HEK293 (cell line): ENCODE results near the gene AKR7A2.

ENCODE experiments used
- CTCF ChIA-PET: fragments of 350-600 bp; formaldehyde crosslinking; extraction: SDS; loops from one replicate; lab custom pipeline; 2021; ENCODE audit warnings: antibody characterized with exemption; lab: Yijun Ruan, JAX
- POLR2A ChIA-PET: fragments of 300-600 bp; formaldehyde crosslinking; extraction: SDS; loops from one replicate; lab custom pipeline; 2020; ENCODE audit warnings: antibody characterized with exemption, inconsistent platforms; lab: Yijun Ruan, JAX
- H3K27ac ChIP-seq: fragments of 200-500 bp; sonication (Bioruptor generic); 2 replicates; pipeline ENCODE4 v1.5.1; 2014; ENCODE audit warnings: low read depth, low read length, control low read depth, inconsistent platforms; ENCODE audit errors: extremely low read depth
- H3K36me3 ChIP-seq, 2 experiments: fragments of 200-500 bp in 1 of 2; sonication (Bioruptor generic) in 1 of 2; 1 replicate in 1 of 2; 2 replicates in 1 of 2; pipeline ENCODE4 v1.5.1; 2014 to 2017; ENCODE audit warnings: inconsistent platforms in 2 of 2, low read length in 2 of 2; ENCODE audit not compliant: control insufficient read depth in 2 of 2, insufficient read depth in 1 of 2
- H3K4me1 ChIP-seq: fragments of 200-500 bp; sonication (Bioruptor generic); 2 replicates; pipeline ENCODE4 v1.5.1; 2014; ENCODE audit warnings: mild to moderate bottlenecking, low read length, inconsistent platforms; ENCODE audit not compliant: control insufficient read depth, insufficient read depth
- H3K4me3 ChIP-seq: 2 replicates; pipeline ENCODE4 v1.5.1; 2011; ENCODE audit warnings: low read depth, mild to moderate bottlenecking, control low read depth, low read length, moderate library complexity
- H3K9me3 ChIP-seq: fragments of 200-500 bp; sonication (Bioruptor generic); 2 replicates; pipeline ENCODE4 v1.5.1; 2014; ENCODE audit warnings: low read depth, low read length, inconsistent platforms; ENCODE audit not compliant: control insufficient read depth, insufficient read depth
- CTCF ChIP-seq: fragments of 450-650 bp; formaldehyde crosslinking; IDR thresholded peaks from 2 replicates; pipeline ENCODE4 v1.5.1; 2016; ENCODE audit warnings: missing biosample characterization, missing genetic modification characterization
- KLF1 ChIP-seq: fragments of 450-650 bp; formaldehyde crosslinking; IDR thresholded peaks from 2 replicates; pipeline ENCODE4 v1.5.1; 2016; ENCODE audit warnings: missing biosample characterization, missing genetic modification characterization
- PRDM10 ChIP-seq: fragments of 450-650 bp; formaldehyde crosslinking; IDR thresholded peaks from 2 replicates; pipeline ENCODE4 v1.5.1; 2016; ENCODE audit warnings: missing biosample characterization, missing genetic modification characterization
- PRDM4 ChIP-seq: fragments of 450-650 bp; formaldehyde crosslinking; IDR thresholded peaks from 2 replicates; pipeline ENCODE4 v1.5.1; 2017; ENCODE audit warnings: missing biosample characterization, missing genetic modification characterization
- RBAK ChIP-seq: fragments of 450-650 bp; formaldehyde crosslinking; IDR thresholded peaks from 2 replicates; pipeline ENCODE4 v1.5.1; 2016; ENCODE audit warnings: missing biosample characterization, missing genetic modification characterization
- ZBTB44 ChIP-seq: fragments of 450-650 bp; IDR thresholded peaks from 2 replicates; pipeline ENCODE4 v1.5.1; 2018; ENCODE audit warnings: missing biosample characterization, mild to moderate bottlenecking, missing genetic modification characterization
- ZNF18 ChIP-seq: fragments of 450-650 bp; formaldehyde crosslinking; IDR thresholded peaks from 2 replicates; pipeline ENCODE4 v1.5.1; 2016; ENCODE audit warnings: missing biosample characterization, missing genetic modification characterization
- ZNF341 ChIP-seq: fragments of 450-650 bp; formaldehyde crosslinking; IDR thresholded peaks from 2 replicates; pipeline ENCODE4; 2016; ENCODE audit warnings: low read depth, missing biosample characterization, missing genetic modification characterization
- ZNF354C ChIP-seq: fragments of 450-650 bp; formaldehyde crosslinking; IDR thresholded peaks from 2 replicates; pipeline ENCODE4 v1.5.1; 2016; ENCODE audit warnings: missing biosample characterization, missing genetic modification characterization, low read depth, borderline replicate concordance
- ZNF449 ChIP-seq: fragments of 450-650 bp; formaldehyde crosslinking; IDR thresholded peaks from 2 replicates; pipeline ENCODE4 v1.5.1; 2017; ENCODE audit warnings: missing biosample characterization, mild to moderate bottlenecking, missing genetic modification characterization, moderate library complexity
- ZNF501 ChIP-seq: fragments of 450-650 bp; formaldehyde crosslinking; IDR thresholded peaks from 2 replicates; pipeline ENCODE4 v1.5.1; 2016; ENCODE audit warnings: missing biosample characterization, missing genetic modification characterization
- ZNF529 ChIP-seq: fragments of 450-650 bp; formaldehyde crosslinking; IDR thresholded peaks from 2 replicates; pipeline ENCODE4 v1.5.1; 2017; ENCODE audit warnings: missing genetic modification characterization, missing biosample characterization; ENCODE audit not compliant: insufficient replicate concordance
- ZNF776 ChIP-seq: fragments of 450-650 bp; formaldehyde crosslinking; IDR thresholded peaks from 2 replicates; pipeline ENCODE4 v1.5.0; 2017; ENCODE audit warnings: missing biosample characterization, missing genetic modification characterization, borderline replicate concordance

AKR7A2 gene

GRCh38 chr1:19325368-19325957 is 13.5 kb upstream of the AKR7A2 start (continued):
- no peak for TF ChIP-seq PRDM10 (tag by site-specific recombination)
- no peak for TF ChIP-seq ZNF18

- POLR2A ChIA-PET, result interaction anchor here (0.6 kb wide), 1 partner anchor 12 kb away, joined by 3 read pairs; no protein-coding TSS in a partner anchor
Measured at GRCh38 chr1:19324665-19324990, 12.7 kb upstream of the AKR7A2 start.

More at GRCh38 chr1:19324665-19324990, 12.7 kb upstream of the AKR7A2 start:
- Histone ChIP-seq H3K9me3 (no peaks in the 10 kb centered on the region), H3K4me3 (no peak overlapping the region), H3K36me3 (peaks cover 7 to 93% of the 10 kb centered on the region in 2 experiments; a peak in 2 of 3 replicates), H3K4me1 (no peaks in the 10 kb centered on the region), H3K27ac (no peak overlapping the region)
- CTCF ChIA-PET, result no interaction called here
- TF ChIP-seq ZNF501 (tag by site-specific recombination) (no peak), ZNF529 (tag by site-specific recombination) (no peak), ZNF776 (tag by site-specific recombination) (no peak), KLF1 (tag by site-specific recombination) (no peak), ZNF341 (tag by site-specific recombination) (no peak), ZNF449 (tag by site-specific recombination) (no peak), RBAK (tag by site-specific recombination) (no peak), ZNF354C (tag by site-specific recombination) (no peak), CTCF (no peak), PRDM4 (tag by site-specific recombination) (no peak), ZBTB44 (tag by site-specific recombination) (no peak)
